ENCODE measurements around the gene TMEM106B.

The TMEM106B gene

DNA sequence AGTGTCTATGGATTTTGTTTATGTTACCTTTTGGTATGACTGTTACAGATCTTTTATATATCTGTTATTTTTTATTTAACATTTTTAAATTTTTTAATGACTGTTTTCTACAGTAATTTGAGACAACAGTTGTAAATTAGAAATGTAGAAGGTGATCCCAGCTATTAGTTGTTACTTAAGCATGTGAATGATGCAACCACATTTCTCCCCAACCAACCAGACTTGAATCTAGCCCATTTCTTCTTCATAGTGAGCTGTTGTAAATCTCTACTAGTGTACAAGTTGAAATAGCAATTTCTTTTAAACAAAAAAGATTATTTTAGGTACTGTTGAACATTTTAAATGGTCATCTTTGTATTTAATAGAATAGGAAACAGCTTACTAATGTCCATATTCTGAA, 18.0 kb downstream of the TMEM106B start:
- no peak for DNase-seq

DNA sequence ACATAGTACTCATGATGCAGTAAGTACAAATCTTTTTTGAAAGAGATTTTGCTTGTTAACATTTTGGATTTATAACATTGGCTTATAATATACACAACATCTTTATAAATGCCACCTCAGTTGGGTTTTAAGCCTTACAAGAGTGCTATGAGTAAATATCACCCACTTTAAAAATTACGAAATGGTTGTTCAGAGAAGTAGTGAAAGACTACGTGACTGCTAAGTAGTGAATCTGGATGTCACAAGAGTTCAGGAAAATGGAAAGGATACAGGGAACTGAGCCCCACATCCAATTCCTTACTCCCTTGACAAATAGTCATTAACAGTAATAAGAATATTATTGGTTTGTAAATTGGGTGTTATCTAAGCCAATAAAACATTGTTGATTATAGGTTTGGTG, 20.0 kb downstream of the TMEM106B start:
- DNase-seq = no peak

DNA sequence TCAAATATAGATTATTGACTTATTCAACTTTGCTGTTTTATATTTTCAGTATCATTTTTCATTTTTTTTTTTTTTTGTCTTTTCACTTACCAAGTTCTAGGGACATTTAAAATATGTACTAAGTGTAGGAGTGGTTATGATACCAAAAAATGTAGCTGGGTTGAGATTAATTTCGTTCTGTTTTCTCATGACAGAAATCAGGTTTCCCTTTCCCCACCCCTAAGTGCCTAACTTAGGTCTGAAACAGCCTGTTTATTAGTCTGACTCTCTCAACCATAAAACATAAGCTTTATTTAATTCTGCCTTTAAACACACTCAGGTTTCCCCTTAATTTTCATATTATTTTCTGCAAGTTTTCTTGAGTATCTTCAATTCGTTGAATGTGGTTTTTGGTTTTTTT, 22.1 kb downstream of the TMEM106B start:
- no peak for DNase-seq

DNA sequence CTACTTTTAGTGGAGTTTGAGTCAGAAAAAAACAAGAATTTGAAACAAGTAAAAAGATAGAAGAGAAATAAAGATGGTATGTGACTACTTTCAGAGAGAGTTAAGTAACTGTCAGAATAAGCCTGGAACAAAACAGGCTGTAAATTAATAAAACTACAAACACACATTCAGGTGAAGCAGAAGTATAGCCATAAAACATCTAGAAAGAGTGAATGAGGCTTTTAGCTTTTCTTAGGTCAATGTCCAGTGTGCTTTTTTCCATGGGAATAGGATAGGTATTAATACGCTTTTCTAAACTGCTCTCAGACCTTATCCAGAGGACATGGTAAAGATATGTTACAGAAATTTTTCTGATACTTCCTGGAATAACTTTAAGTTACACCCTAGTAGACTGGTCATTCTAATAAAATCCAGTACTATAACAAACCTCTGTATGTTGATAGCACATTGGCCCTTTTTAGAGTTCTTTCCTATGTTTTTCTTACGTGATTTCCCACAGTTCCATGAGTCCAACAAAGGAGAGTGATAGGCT, 23.3 kb downstream of the TMEM106B start:
- no peak for DNase-seq

DNA sequence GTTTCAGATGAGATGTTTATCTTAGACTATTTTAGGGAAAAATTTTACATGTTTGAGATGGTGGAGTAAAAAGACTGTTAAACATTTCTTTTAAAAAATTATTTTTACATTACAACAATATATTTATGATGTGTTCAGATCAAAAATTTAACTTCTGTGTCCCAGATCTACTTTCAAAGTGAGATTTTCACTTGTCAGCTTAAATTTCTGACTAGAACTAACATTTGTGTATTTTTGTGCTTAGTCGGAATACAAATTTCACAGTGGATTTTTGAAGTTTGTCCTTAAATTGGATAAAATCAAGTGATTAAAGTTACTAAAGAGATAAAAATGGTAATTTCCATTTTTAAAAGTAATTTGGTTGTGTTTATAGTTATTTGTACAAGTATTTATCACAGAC, 24.9 kb downstream of the TMEM106B start:
- no peak for DNase-seq

DNA sequence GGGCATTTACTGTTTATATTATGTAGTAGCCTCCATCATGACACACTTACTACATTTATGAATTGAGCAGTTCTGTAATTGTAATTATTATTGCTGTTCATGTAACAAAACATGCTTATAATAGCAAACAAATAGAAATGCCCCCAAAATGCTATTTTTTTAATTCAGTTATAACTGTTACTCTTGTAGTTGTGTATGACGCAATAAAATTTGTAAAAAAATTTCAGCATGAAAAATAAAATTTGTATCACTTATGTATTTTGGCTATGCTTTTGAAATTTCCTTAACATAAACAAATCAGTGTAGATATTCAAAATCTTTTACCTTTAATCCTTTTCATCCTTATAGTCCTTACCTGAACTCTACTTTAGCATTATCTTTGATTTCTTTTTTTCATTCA, 25.9 kb downstream of the TMEM106B start:
- no peak for DNase-seq

DNA sequence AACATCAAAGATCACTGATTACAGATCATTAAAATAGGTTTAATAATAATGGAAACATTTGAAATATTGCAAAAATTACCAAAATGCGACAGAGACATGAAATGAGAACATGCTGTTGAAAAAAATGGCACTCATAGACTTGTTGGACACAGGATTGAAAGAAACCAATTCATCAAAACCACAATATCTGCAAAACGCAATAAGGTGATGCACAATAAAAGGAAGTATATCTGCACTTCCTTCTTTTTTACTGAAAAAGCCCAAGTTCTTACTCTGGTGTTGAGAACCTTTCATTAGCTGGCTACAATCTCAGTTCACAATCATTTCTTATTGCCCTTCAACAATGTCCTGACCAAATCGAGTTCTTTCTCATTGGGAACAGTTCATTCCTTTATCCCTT, 28.7 kb downstream of the TMEM106B start:
- no peak for DNase-seq

DNA sequence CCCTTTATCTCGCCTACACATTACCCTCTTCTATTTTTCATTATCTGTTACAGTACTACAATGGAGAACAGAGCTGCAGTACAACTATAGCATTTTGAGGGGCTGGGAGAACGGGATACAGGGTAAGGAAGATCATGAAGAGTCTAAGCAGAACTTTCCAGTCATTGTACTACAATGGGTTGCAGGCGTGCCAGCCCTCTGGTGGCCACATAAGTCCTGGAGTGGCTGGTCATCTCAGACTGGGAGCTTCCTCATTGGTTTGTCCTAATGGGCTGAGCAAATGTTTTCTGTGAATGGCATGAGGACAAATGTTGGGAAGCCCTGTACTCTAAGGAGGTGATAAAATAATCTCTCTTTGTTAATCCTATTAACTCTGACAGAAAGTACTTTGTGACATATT, 33.0 kb downstream of the TMEM106B start:
- DNase-seq = no peak

DNA sequence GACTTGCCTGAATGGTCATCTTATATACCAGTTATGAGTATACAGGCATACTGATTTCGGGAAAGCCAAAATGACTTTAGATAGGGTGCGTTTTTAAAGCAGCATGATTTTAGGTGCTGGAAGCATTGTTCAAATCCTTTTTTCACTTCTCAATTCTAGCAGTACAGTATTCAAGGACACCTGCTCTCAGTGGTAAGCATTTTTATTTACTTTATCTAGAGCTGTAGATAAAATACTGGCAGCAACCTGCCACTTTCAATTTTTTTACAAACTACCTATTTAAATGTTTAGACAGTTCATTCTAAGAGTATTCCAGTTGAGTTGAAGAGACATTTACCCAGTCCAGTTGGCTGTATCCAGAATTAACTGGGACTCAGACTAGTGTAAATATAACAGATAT, 33.6 kb downstream of the TMEM106B start:
- no peak for DNase-seq

DNA sequence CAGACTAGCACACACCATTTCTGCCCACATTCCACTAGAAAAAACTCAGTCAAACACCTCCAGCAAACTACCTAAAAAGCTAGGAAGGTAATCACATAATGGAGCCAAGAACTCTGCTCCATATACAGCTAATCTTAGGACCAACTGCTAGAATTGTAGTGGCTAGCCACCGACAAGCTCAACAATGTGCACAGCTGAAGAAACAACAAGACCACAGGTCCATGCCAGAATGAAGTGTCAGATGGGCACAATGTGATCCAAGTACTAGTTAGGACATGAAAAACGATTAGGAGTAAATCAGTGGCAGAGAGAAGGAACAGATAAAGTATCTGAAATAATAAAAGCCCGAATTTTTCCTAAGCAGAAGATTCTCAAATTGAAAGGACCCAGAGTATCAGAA, 38.6 kb downstream of the TMEM106B start:
- DNase-seq = no peak

DNA sequence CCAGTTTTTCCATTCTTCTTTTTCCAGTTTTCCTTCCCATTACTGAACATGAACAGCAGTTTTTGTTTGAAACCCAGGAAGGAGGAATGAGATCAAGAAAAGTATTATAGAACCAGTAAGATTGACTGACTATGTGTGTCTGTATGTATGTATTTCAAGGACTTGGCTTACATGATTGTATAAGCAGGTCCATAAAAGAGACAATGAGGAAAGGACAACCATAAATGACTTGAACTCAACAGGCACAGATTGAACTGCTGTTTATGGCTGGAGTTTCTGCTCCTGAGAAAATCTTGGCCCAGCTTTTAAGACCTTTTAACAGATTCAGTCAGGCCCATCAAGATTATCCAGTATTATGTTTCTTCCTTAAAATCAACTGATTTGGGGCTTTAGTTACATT, 39.1 kb downstream of the TMEM106B start:
- no peak for DNase-seq

DNA sequence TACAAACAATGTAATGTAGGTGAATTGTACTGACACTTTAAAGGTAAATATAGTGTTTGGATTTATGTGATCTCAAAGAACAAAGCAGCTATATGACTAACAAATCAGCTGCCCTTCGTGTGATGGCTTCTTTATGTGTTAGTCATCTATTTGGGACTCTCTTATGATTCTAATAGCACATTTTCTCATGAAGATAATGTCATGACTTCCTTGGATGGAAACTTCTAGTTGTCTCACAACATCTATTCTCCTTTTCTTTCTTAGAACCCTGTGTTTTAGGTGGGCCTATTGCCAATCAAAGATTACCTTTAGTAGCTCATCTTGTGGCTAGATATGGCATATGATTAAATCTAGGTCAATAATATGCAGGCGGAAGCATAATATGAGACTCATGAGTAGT, 45.0 kb downstream of the TMEM106B start:
- no peak for DNase-seq

DNA sequence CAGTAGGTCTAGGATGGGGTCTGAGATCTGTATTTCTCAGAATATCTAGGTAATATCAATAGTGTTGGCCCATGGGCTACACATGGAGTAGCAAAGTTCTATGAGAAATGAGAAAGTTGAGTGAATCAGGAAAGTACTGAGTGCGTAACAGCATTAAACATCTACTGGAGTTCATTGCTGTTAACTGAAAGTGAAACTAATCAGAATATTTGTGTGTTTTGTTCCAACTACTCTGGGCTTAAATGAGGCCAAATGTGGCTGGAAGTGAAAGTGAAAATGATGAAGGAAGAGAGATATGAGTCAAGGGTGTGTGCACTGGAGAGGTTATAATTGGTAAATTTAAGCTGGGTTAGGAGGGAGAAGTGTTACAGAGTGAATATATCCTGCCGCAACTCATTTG, 46.5 kb downstream of the TMEM106B start:
- no peak for DNase-seq

DNA sequence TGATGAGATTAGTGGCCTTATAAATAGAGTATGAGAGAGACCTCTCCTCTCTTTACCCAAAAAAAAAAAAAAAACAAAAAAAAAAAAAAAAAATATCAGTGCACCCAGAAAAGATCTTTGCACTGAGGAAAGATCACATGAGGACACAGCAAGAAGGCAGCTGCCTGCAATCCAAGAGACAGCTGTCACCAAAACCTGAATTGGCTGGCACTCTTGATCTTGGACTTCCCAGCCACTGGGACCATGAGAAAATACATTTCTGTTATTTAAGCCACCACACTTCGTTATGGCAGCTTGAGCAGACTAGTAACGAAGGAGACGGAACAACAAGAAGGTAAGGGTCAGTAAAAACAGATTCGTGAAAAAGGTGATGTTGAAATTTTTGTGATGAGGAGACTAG, 47.0 kb downstream of the TMEM106B start:
- no peak for DNase-seq

DNA sequence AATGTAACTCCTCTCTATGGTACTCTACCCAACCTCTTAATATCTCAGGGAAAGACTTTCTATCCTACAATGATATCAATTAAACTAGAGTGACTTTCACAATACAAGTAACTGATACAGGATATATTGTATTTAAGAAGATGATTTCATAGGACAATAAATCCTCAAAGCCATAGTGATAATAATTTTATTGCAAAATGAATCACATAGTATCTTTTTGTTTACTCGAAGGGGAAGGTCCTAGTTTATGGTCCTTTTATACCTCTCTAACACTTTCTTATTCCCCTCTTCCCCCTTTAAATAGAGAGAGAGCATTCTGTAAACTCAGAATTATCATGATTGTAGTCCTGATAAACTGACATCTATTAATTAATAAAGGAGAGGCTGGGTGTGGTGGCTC, 56.4 kb downstream of the TMEM106B start:
- no peak for DNase-seq

DNA sequence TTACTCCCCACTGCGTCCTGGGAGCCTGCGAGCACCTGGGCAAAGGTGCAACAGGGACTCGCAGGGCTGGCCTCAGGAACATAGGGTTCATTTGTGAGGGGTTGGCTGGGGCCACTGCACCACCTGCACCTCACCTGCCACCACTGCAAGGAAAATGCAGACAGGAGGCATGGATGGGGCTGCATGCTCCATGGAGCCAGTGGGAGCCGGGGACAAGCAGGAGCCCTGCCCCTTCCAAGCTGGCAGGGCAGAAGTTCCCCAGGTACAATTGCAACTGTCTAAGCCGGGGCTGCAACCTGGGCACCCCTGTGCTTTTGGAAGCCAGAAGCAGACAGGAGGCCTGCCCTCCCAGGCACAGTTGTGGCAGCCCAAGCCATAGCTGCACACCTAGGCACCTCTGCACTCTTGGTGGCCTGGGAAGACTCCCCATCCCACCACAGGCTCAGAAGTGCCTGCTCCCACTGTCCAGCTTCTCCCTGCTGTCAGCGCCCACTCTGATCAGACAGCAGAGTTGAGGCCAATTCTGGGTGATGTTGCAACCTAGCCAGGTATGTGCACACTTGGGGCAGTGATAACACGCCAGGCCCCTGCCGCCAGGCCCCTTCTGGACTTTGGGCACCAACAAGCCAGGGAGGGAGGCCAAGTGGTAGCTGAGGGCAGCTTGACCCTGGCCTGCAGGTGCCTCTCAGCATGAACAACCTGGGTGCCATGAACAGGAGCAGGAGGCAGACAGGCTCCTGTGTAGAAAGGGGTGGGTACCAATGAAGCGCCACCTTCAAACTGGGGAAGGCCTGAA, 58.2 kb downstream of the TMEM106B start:
- DNase-seq = no peak

DNA sequence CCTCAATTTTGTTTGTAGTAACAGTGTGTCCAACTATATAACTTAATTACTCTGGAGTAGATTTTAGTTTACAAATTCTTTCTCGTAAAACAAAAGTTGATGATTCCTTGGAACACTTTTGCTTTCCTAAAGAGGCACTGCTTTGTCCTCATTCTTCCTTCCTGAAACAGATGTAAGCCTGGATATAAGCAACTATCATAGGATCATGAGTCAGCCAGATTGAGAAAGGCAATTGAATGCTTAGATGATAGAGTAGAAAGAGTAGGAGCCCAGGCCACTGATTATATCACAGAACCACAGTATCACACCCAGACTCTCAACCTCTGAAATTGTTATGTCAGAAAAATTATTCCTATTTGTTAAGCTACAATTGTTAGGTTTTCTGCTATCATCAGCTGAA, 69.9 kb downstream of the TMEM106B start:
- no peak for DNase-seq

DNA sequence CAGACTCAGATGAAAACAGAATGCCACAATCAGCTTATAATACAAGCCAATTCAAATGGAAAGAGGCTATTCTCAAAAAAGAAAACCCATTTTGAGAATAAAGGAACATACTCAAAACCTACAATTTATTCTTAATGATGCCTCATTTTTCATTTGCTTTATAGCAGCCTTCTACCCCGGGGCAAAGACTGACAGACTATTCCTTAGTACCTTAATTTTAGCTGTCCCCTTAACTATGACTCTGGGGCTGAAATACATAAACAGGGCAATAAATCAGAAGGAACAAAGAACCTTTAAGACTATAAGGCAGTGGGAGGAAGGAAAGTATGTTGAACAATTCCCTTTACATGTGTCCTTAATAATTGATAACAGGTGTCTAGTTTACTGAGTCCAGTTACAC, 76.8 kb downstream of the TMEM106B start:
- no peak for DNase-seq

DNA sequence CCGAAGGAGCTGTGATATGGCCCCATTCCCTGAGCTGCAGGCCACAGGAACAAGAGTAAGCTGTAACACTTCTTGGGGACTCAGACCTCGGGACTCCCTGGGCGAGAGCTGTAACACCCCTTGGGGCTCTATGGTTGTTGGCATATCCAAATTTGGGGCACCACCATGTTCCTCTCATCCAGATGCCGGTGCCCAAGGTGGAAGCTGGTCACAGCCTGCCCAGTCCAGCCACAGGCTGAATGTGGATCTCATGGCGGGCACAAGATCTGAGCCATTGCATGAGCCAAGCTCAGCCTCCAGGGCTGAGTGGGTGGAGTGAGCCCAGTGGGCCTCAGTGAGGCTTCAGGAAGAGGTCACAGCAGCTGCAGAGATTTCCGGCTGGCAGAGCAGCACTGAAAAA, 78.9 kb downstream of the TMEM106B start:
- DNase-seq = no peak

DNA sequence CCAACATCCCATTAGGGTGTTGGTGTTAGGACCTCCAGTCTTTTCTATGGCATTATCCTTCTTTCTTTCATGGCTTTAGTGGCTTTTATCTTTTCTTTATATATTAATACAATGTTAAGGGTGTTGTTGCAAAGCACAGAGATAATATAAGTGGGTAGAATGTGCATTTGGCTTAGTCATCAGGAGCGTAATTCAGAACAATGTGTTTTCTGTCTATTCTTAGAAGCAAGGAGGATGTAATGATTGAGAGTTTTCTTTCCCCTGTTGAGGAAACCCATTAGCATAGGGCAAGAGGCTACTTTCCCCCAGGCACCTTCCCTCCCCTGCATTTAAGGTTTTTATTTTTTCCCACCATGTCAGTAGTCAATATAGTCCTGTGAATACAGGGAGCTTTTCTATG, 79.7 kb downstream of the TMEM106B start:
- DNase-seq = no peak

DNA sequence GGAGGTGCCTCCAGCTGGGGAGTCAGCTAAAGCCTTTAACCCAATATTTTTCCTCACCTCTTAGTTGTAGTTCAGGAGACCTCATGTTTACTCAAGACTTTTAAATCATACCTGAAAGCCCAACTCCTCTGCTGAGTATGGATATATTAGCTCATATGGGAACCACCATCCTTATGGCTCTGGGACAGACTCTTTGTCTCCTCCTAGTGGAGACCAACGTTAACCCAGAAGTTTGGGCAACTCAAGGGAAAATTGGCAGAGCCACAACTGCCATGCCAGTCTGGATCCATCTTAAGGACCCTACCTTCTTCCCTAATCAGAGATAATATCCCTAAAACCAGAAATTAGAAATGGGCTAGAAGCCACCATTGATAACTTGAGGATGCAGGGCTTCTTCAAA, 80.8 kb downstream of the TMEM106B start:
- DNase-seq = no peak
